Fibroblast of lung (primary cell): Measurements from ENCODE around the gene PROSER2. TPM values are rescaled to one million over a fixed set of nuclear protein-coding genes. Genes with fewer than 3 reads are reported as not detected.
A peak's percentile ranks its signal among the peaks of the same experiment; 100 is the strongest.

Experiments
- DNase-seq, 2 donors: peaks; one replicate each; pipeline versions ENCODE4 v3.0.0 to v3.0.0-alpha.2; 2010; ENCODE audit warnings: low read depth in 2 of 2
- H2AFZ ChIP-seq: 2 replicates; pipeline ENCODE4 v1.5.1; 2012; ENCODE audit warnings: low read length, control low read depth, inconsistent platforms
- H3K27ac ChIP-seq: 2 replicates; pipeline ENCODE4 v1.5.1; 2011; ENCODE audit warnings: low read length, control low read depth; ENCODE audit not compliant: insufficient read depth
- H3K27me3 ChIP-seq: 2 replicates; pipeline ENCODE4 v1.5.1; 2011; ENCODE audit warnings: mild to moderate bottlenecking, low read length; ENCODE audit not compliant: control insufficient read depth, insufficient read depth
- H3K36me3 ChIP-seq: 2 replicates; pipeline ENCODE4 v1.5.1; 2011; ENCODE audit warnings: low read length; ENCODE audit not compliant: control insufficient read depth, insufficient read depth
- H3K4me1 ChIP-seq: 2 replicates; pipeline ENCODE4 v1.5.1; 2011; ENCODE audit warnings: low read length; ENCODE audit not compliant: control insufficient read depth, insufficient read depth; ENCODE audit errors: extremely low read depth
- H3K4me2 ChIP-seq: 2 replicates; pipeline ENCODE4 v1.5.1; 2011; ENCODE audit warnings: low read length, control low read depth; ENCODE audit not compliant: insufficient read depth; ENCODE audit errors: extremely low read depth
- H3K4me3 ChIP-seq, 4 experiments: fragments of 200-600 bp in 1 of 4; sonication (generic) in 1 of 4; replicated peaks in 1 of 4; 2 replicates each; pipeline ENCODE4 v1.5.1; 2011 to 2016; ENCODE audit warnings: low read length in 4 of 4, low read depth in 3 of 4, mild to moderate bottlenecking in 3 of 4, control low read depth in 2 of 4, inconsistent platforms in 1 of 4, mixed read lengths in 1 of 4; ENCODE audit not compliant: insufficient read depth in 1 of 4; ENCODE audit errors: control extremely low read depth in 1 of 4
- H3K79me2 ChIP-seq: 2 replicates; pipeline ENCODE4 v1.5.1; 2012; ENCODE audit warnings: mild to moderate bottlenecking, low read length, inconsistent platforms; ENCODE audit not compliant: control insufficient read depth, insufficient read depth
- H3K9ac ChIP-seq: 2 replicates; pipeline ENCODE4 v1.5.1; 2011; ENCODE audit warnings: mild to moderate bottlenecking, low read length, control low read depth; ENCODE audit not compliant: insufficient read depth
- H3K9me3 ChIP-seq: 2 replicates; pipeline ENCODE4 v1.5.1; 2012; ENCODE audit warnings: low read depth, low read length; ENCODE audit not compliant: control insufficient read depth, insufficient read depth
- H4K20me1 ChIP-seq: 2 replicates; pipeline ENCODE4 v1.5.1; 2011; ENCODE audit warnings: low read length; ENCODE audit not compliant: control insufficient read depth, insufficient read depth; ENCODE audit errors: extremely low read depth
- CTCF ChIP-seq, 2 donors: IDR thresholded peaks in 1 of 2; conservative IDR thresholded peaks in 1 of 2; 1 replicate in 1 of 2; 2 replicates in 1 of 2; pipeline ENCODE4 v1.5.1; 2011 to 2012; ENCODE audit warnings: low read length in 2 of 2, control low read depth in 1 of 2, inconsistent platforms in 1 of 2, low read depth in 1 of 2, mild to moderate bottlenecking in 1 of 2
- EZH2 ChIP-seq: IDR thresholded peaks from 2 replicates; pipeline ENCODE4 v1.5.1; 2012; ENCODE audit warnings: low read length, control low read depth, mild to moderate bottlenecking; ENCODE audit errors: missing control alignments
- polyA minus RNA-seq: library from RNA; depleted of rRNA, polyadenylated mRNA; stranded (reverse); fragments of >200 nt; gene quantifications from 2 replicates; pipeline ENCODE4 v1.2.3, GENCODE V29; 2011; ENCODE audit warnings: low replicate concordance
- polyA plus RNA-seq, 2 donors: library from polyadenylated mRNA; depleted of rRNA in 1 of 2; stranded (reverse) in 1 of 2; unstranded in 1 of 2; fragments of >200 nt; gene quantifications; 2 replicates each; pipeline ENCODE4 v1.2.1, GENCODE V29; 2011 to 2012; ENCODE audit warnings: missing spikeins in 1 of 2
- total RNA-seq: library from RNA; depleted of rRNA; stranded (reverse); fragments of >200 nt; gene quantifications from 2 replicates; pipeline ENCODE4 v1.2.1, GENCODE V29; 2014

Gene PROSER2
- total RNA-seq, result 1.8 and 2.6 TPM in 2 replicates
- 1.2 and 1.5 TPM in 2 replicates for polyA plus RNA-seq
- polyA plus RNA-seq (2012), result 2.9 and 4.0 TPM in 2 replicates
- 1.8 and 3.2 TPM in 2 replicates for polyA minus RNA-seq

GRCh38 chr10:11823122-11823988 lies at the start of gene PROSER2:
Gene PROSER2, plus strand, starts transcription at chr10:11823356. Its CDS starts 28,722 bp downstream, at chr10:11852078.
- Histone ChIP-seq H3K9ac (peak within 1 kb of the TSS; percentile 62), H3K4me2 (peak within 1 kb of the TSS; percentile 91), H3K79me2 (no peaks in the 10 kb centered on the region), H3K27ac (peak within 1 kb of the TSS; percentile 40), H3K9me3 (no peaks in the 10 kb centered on the region), H3K4me1 (no peaks in the 10 kb centered on the region), H2AFZ (peak within 1 kb of the TSS; percentile 67), H3K36me3 (no peaks in the 10 kb centered on the region), H3K27me3 (no peaks in the 10 kb centered on the region), H3K4me3 (peak within 1 kb of the TSS; percentile 55 to 78 (median 70)), H4K20me1 (no peaks in the 10 kb centered on the region)
- peak; percentile 55 to 69 for DNase-seq
- TF ChIP-seq CTCF (conservative IDR thresholded peaks at IDR 0.05 in 1 of 2, IDR thresholded peaks at IDR 0.05 in 1 of 2; ENCODE audit: low read depth in 1 of 2, low read length in 2 of 2), result no peak
- no peak for TF ChIP-seq EZH2

- no peaks in the 10 kb centered on the region for H3K27me3 ChIP-seq
- no peaks in the 10 kb centered on the region for H4K20me1 ChIP-seq
- TF ChIP-seq EZH2 (no peak), CTCF (conservative IDR thresholded peaks at IDR 0.05 in 1 of 2, IDR thresholded peaks at IDR 0.05 in 1 of 2; ENCODE audit: low read depth in 1 of 2, low read length in 2 of 2) (no peak)
Observed at GRCh38 chr10:11773761-11774441, 49.3 kb upstream of the PROSER2 start.

GRCh38 chr10:11775412-11775811 lies 47.7 kb upstream of the PROSER2 start:
- Histone ChIP-seq H3K4me3 (no peak overlapping the region), H3K9me3 (no peaks in the 10 kb centered on the region), H3K79me2 (no peaks in the 10 kb centered on the region), H4K20me1 (no peaks in the 10 kb centered on the region), H3K27me3 (no peaks in the 10 kb centered on the region), H3K9ac (no peak overlapping the region), H2AFZ (no peak overlapping the region), H3K36me3 (no peaks in the 10 kb centered on the region), H3K4me1 (no peaks in the 10 kb centered on the region), H3K27ac (no peak overlapping the region), H3K4me2 (no peak overlapping the region)
- no peak for TF ChIP-seq CTCF (conservative IDR thresholded peaks at IDR 0.05 in 1 of 2, IDR thresholded peaks at IDR 0.05 in 1 of 2; ENCODE audit: low read depth in 1 of 2, low read length in 2 of 2)
- no peak for TF ChIP-seq EZH2
- no peak for DNase-seq

More at GRCh38 chr10:11773761-11774441, 49.3 kb upstream of the PROSER2 start:
- Histone ChIP-seq H3K27ac (no peak overlapping the region), H3K36me3 (no peaks in the 10 kb centered on the region), H3K9me3 (no peaks in the 10 kb centered on the region), H3K4me1 (no peaks in the 10 kb centered on the region), H3K4me2 (no peak overlapping the region), H2AFZ (no peak overlapping the region), H3K79me2 (no peaks in the 10 kb centered on the region), H3K9ac (no peak overlapping the region), H3K4me3 (no peak overlapping the region)
- no peak for DNase-seq
